Right lobe of liver (tissue), 6 donors: ENCODE results near the gene AMDHD1. TPM values are rescaled to one million over a fixed set of nuclear protein-coding genes. Genes with fewer than 3 reads are reported as not detected.

Experiments
- ATAC-seq, 4 donors: fragments of 200-7000 bp; cut with Tn5 transposase; one replicate each; pipeline ENCODE4 v1.9.1; 2020; ENCODE audit warnings: mild to moderate bottlenecking in 4 of 4, moderate library complexity in 4 of 4
- DNase-seq, 3 donors: peaks; one replicate each; pipeline ENCODE4 v3.0.0-alpha.2; 2020
- H3K27ac ChIP-seq, 3 donors: fragments of 200-600 bp; one replicate each; pipeline ENCODE4 v1.8.0; 2022
- H3K27me3 ChIP-seq, 2 donors: fragments of 200-600 bp; one replicate each; pipeline ENCODE4 v1.8.0; 2022
- H3K36me3 ChIP-seq, 4 donors: fragments of 200-600 bp; sonication (generic) in 1 of 4; one replicate each; pipeline versions ENCODE4 v1.5.1 to v1.8.0; 2017 to 2022; ENCODE audit warnings: control low read depth in 1 of 4
- H3K4me1 ChIP-seq, 4 donors: fragments of 200-600 bp; sonication (generic) in 1 of 4; one replicate each; pipeline versions ENCODE4 v1.5.1 to v1.8.0; 2017 to 2022; ENCODE audit warnings: control low read depth in 1 of 4
- H3K4me3 ChIP-seq, 3 donors: fragments of 200-600 bp; one replicate each; pipeline ENCODE4 v1.8.0; 2022
- H3K9me3 ChIP-seq, 4 donors: fragments of 200-600 bp; sonication (generic) in 1 of 4; one replicate each; pipeline versions ENCODE4 v1.5.1 to v1.8.0; 2017 to 2022; ENCODE audit warnings: control low read depth in 1 of 4
- CTCF ChIP-seq, 4 donors: fragments of 200-600 bp in 3 of 4; fragments of 450-650 bp in 1 of 4; IDR thresholded peaks; one replicate each; pipeline versions ENCODE4 v1.5.1 to v1.8.0; 2016 to 2022; ENCODE audit warnings: antibody characterized with exemption in 4 of 4, mild to moderate bottlenecking in 2 of 4
- POLR2A ChIP-seq: fragments of 450-650 bp; IDR thresholded peaks from one replicate; pipeline ENCODE4 v1.6.1; 2017; ENCODE audit warnings: antibody characterized with exemption, mild to moderate bottlenecking
- WGBS: methylation state at CpG from one replicate; pipeline ENCODE4 v1.1.6; 2018; ENCODE audit warnings: low coverage, low lambda C conversion rate; ENCODE audit not compliant: insufficient coverage; ENCODE audit errors: missing lambda C conversion rate; 5-methylcytosine and 5-hydroxymethylcytosine counted together
- intact Hi-C, 2 donors: fragments of 100-400 bp; cut with DNase I; formaldehyde crosslinking; loops; one replicate each; pipeline versions ENCODE4 v1.11.2 to v1.14.1; 2022
- total RNA-seq, 6 experiments: library from RNA; depleted of rRNA in 2 of 6; stranded (reverse); fragments of >200 nt in 2 of 6; fragmentation: NEBNext Ultra II Directional in 3 of 6; extraction: Animal tissue kit (Norgen Biotek cat#: 25700) in 3 of 6; gene quantifications; one replicate each; pipeline versions ENCODE4 v1.1.0 to v1.2.4, GENCODE V29; 2016 to 2023
- donor health status: DM: no; HTN: yes; CAD: no.
- donor health status: DM: no; HTN: no; CAD: no.
- donor health status: DM: no; HTN: no; CAD: no.
- donor health status: DM: no; HTN: yes; CAD: no.
- donor health status: DM: no; HTN: yes; CAD: no.

Gene AMDHD1
- total RNA-seq, 6 experiments from 2014 or later, result 41.4 to 97.8 (median 69.1) TPM

- no peak for DNase-seq
- TF ChIP-seq CTCF (IDR thresholded peaks at IDR 0.05), result no peak
- no peak for TF ChIP-seq POLR2A
- Histone ChIP-seq H3K4me1 (peaks cover 0 to 16% (median 0%) of the 10 kb centered on the region in 4 donors), H3K4me3 (no peak overlapping the region), H3K27ac (no peak overlapping the region), H3K27me3 (no peaks in the 10 kb centered on the region), H3K36me3 (peaks cover 0 to 56% (median 3%) of the 10 kb centered on the region in 4 donors), H3K9me3 (no peaks in the 10 kb centered on the region)
- 79% methylated on average over 4 of the region's 4 CpGs for WGBS
- peak in 1 of 4 donors; percentile 21 for ATAC-seq
- intact Hi-C loops, result loop anchor here in 1 of 2 donors (10.0 kb wide), 1 partner anchor 425 kb away; no protein-coding TSS in a partner anchor
These were observed 46.5 kb downstream of the AMDHD1 start for GRCh38 chr12:95989504-95990123.

- Histone ChIP-seq H3K27ac (no peak overlapping the region), H3K4me3 (no peak overlapping the region), H3K27me3 (no peaks in the 10 kb centered on the region), H3K36me3 (peaks cover 0 to 56% (median 3%) of the 10 kb centered on the region in 4 donors), H3K4me1 (peaks cover 0 to 10% (median 0%) of the 10 kb centered on the region in 4 donors), H3K9me3 (no peaks in the 10 kb centered on the region)
- peak in 1 of 4 donors; percentile 2 for ATAC-seq
- WGBS, result 82% methylated on average over 5 of the region's 7 CpGs
- intact Hi-C loops, result loop anchor here in 1 of 2 donors (10.0 kb wide), 1 partner anchor 425 kb away; no protein-coding TSS in a partner anchor
- DNase-seq, result no peak
- TF ChIP-seq CTCF (IDR thresholded peaks at IDR 0.05), result no peak
- peak; percentile 32 for TF ChIP-seq POLR2A
These were observed 47.0 kb downstream of the AMDHD1 start for GRCh38 chr12:95990136-95990535.

- Histone ChIP-seq H3K4me1 (peaks cover 0 to 20% (median 3%) of the 10 kb centered on the region in 4 donors), H3K9me3 (no peaks in the 10 kb centered on the region), H3K27me3 (no peaks in the 10 kb centered on the region), H3K4me3 (peak overlapping the region in 2 of 3 donors; percentile 61), H3K36me3 (peaks cover 0 to 40% (median 3%) of the 10 kb centered on the region in 4 donors), H3K27ac (peak overlapping the region in 1 of 3 donors; percentile 82)
- 89% methylated on average over 7 of the region's 7 CpGs for WGBS
- no peak for DNase-seq
- no peak for ATAC-seq
- intact Hi-C loops, result loop anchor here in 1 of 2 donors (10.0 kb wide), 1 partner anchor 429 kb away; no protein-coding TSS in a partner anchor
- TF ChIP-seq POLR2A, result no peak
These were observed 50.8 kb downstream of the AMDHD1 start for GRCh38 chr12:95993907-95994306.

- intact Hi-C loops, result loop anchor here in 1 of 2 donors (10.0 kb wide), 1 partner anchor 430 kb away; no protein-coding TSS in a partner anchor
These were observed 51.3 kb downstream of the AMDHD1 start for GRCh38 chr12:95994476-95994875.

More at GRCh38 chr12:95994476-95994875, 51.3 kb downstream of the AMDHD1 start:
- H3K27ac ChIP-seq, result peak overlapping the region in 1 of 3 donors; percentile 82
- H3K27me3 ChIP-seq, result no peaks in the 10 kb centered on the region
- no peak for TF ChIP-seq POLR2A
- no peak for TF ChIP-seq CTCF (IDR thresholded peaks at IDR 0.05)
- DNase-seq (peak in 1 of 3 donors; percentile 39), ATAC-seq (no peak)
- peaks cover 0 to 34% (median 3%) of the 10 kb centered on the region in 4 donors for H3K36me3 ChIP-seq
- peaks cover 0 to 24% (median 3%) of the 10 kb centered on the region in 4 donors for H3K4me1 ChIP-seq
- WGBS, result 76% methylated on average over 5 of the region's 5 CpGs
- H3K9me3 ChIP-seq, result no peaks in the 10 kb centered on the region
- H3K4me3 ChIP-seq, result peak overlapping the region; percentile 41 to 61 (median 61)
